RWPE1 (cell line): ENCODE data around the gene DDIAS.
"Not testable (repeated sequence)": the region's sequence is repeated elsewhere in the genome, so short reads cannot be mapped to it uniquely, and the experiment has no call there.

Source experiments
- CTCF ChIA-PET: fragments of 350-600 bp; sonication (Branson Sonifier 250); formaldehyde crosslinking; extraction: SDS; loops from one replicate; lab custom pipeline; 2021; lab: Yijun Ruan, JAX
- POLR2A ChIA-PET: fragments of 400-600 bp; formaldehyde crosslinking; extraction: SDS; loops from one replicate; lab custom pipeline; 2020; ENCODE audit warnings: antibody characterized with exemption; ENCODE audit not compliant: low non-redundant PET; lab: Yijun Ruan, JAX
- DNase-seq: peaks from one replicate; pipeline ENCODE4 v3.0.0; 2012; ENCODE audit warnings: low spot score
- H3K27ac ChIP-seq: fragments of 450-650 bp; 2 replicates; pipeline ENCODE4 v1.5.1; 2017
- CTCF ChIP-seq: fragments of 450-650 bp; conservative IDR thresholded peaks from 2 replicates; pipeline ENCODE4 v1.5.1; 2017; ENCODE audit warnings: low read depth, mild to moderate bottlenecking

Gene DDIAS

GRCh38 chr11:82959987-82960778 lies 58.6 kb downstream of the DDIAS start:
- CTCF ChIA-PET: interaction anchor here (0.6 to 0.7 kb wide), 2 partner anchors 16 to 246 kb away, joined by 5 to 11 read pairs; no protein-coding TSS in a partner anchor
- H3K27ac ChIP-seq: no peak overlapping the region
- POLR2A ChIA-PET: no interaction called here
- DNase-seq: no peak
- no peak for TF ChIP-seq CTCF

GRCh38 chr11:82960779-82961143 lies 59.2 kb downstream of the DDIAS start:
- DNase-seq: no peak
- ChIA-PET POLR2A (no interaction called here), CTCF (interaction anchor here (0.7 kb wide), 1 partner anchor 246 kb away, joined by 11 read pairs; no protein-coding TSS in a partner anchor)
- TF ChIP-seq CTCF: no peak
- no peak overlapping the region for H3K27ac ChIP-seq

- POLR2A ChIA-PET, H3K27ac ChIP-seq, DNase-seq: not testable (repeated sequence)
- CTCF ChIA-PET: interaction anchor here (0.6 kb wide), 1 partner anchor 1733 kb away, joined by 3 read pairs; no protein-coding TSS in a partner anchor
Measured at GRCh38 chr11:82962021-82962420, 60.5 kb downstream of the DDIAS start.

- TF ChIP-seq CTCF: no peak
- no peak overlapping the region for H3K27ac ChIP-seq
- ChIA-PET CTCF (interaction anchor here (1.0 kb wide), 1 partner anchor 25 kb away, joined by 3 read pairs; no protein-coding TSS in a partner anchor), POLR2A (no interaction called here)
- no peak for DNase-seq
Measured at GRCh38 chr11:82967381-82967780, 65.8 kb downstream of the DDIAS start.

GRCh38 chr11:82969811-82970210 lies 68.3 kb downstream of the DDIAS start:
- no peak for TF ChIP-seq CTCF
- POLR2A ChIA-PET: no interaction called here
- CTCF ChIA-PET: no interaction called here
- no peak overlapping the region for H3K27ac ChIP-seq
- no peak for DNase-seq

- POLR2A ChIA-PET, H3K27ac ChIP-seq, CTCF ChIA-PET, DNase-seq: not testable (repeated sequence)
Measured at GRCh38 chr11:82970507-82971083, 69.1 kb downstream of the DDIAS start.

- DNase-seq, CTCF ChIA-PET, POLR2A ChIA-PET, H3K27ac ChIP-seq: not testable (repeated sequence)
Measured at GRCh38 chr11:82971519-82971946, 70.0 kb downstream of the DDIAS start.

GRCh38 chr11:82972103-82972502 lies 70.6 kb downstream of the DDIAS start:
- no peak for TF ChIP-seq CTCF
- POLR2A ChIA-PET: no interaction called here
- CTCF ChIA-PET: no interaction called here
- no peak overlapping the region for H3K27ac ChIP-seq
- no peak for DNase-seq
